ENCODE measurements around the gene GUCA2A. TPM values are rescaled to one million over a fixed set of nuclear protein-coding genes. Genes with fewer than 3 reads are reported as not detected.

The GUCA2A gene
- polyA plus RNA-seq, 3 donors, result not detected

- peaks cover 62 to 68% of the 10 kb centered on the region in 2 donors for H3K36me3 Mint-ChIP-seq
- peak overlapping the region in 1 of 7 donors; percentile 30 for H3K27ac Mint-ChIP-seq
- no peak for TF ChIP-seq CTCF (IDR thresholded peaks at IDR 0.05)
- H3K4me3 ChIP-seq (replicated peaks in 1 of 3; ENCODE audit: low read depth in 2 of 3, low read length in 3 of 3), result no peak overlapping the region
- WGBS (ENCODE audit: insufficient coverage), result 80% methylated on average over 1 of the region's 4 CpGs
- no peak overlapping the region for H3K4me3 Mint-ChIP-seq
- intact Hi-C loops (cut with micrococcal nuclease), result no loop called here
- no peaks in the 10 kb centered on the region for H3K27me3 Mint-ChIP-seq (ENCODE audit: low read depth in 3 of 3)
- H4K20me1 ChIP-seq (ENCODE audit: insufficient read depth, low read length), result no peaks in the 10 kb centered on the region
- H3K27me3 ChIP-seq (ENCODE audit: control insufficient read depth in 2 of 2, insufficient read depth in 2 of 2, low read length in 2 of 2), result no peaks in the 10 kb centered on the region
- peak overlapping the region in 1 of 2 donors; percentile 39 for H3K27ac ChIP-seq (ENCODE audit: low read depth in 1 of 2, low read length in 2 of 2)
- no peak for DNase-seq
- H3K9me3 ChIP-seq (replicated peaks in 1 of 2; ENCODE audit: control insufficient read depth in 1 of 2, insufficient read depth in 1 of 2, low read length in 2 of 2), result no peaks in the 10 kb centered on the region
- no peaks in the 10 kb centered on the region for H3K4me1 ChIP-seq (ENCODE audit: control insufficient read depth in 1 of 2, insufficient read depth in 2 of 2, low read length in 2 of 2)
- H2AFZ ChIP-seq (ENCODE audit: insufficient read depth, low read depth, low read length, poor library complexity, severe bottlenecking), result no peak overlapping the region
- peaks cover 56 to 87% of the 10 kb centered on the region in 2 donors for H3K36me3 ChIP-seq (replicated peaks in 1 of 2; ENCODE audit: control insufficient read depth in 1 of 2, insufficient read depth in 2 of 2, low read length in 2 of 2)
- no peaks in the 10 kb centered on the region for H3K79me2 ChIP-seq (ENCODE audit: insufficient read depth, low read length)
- H3K4me2 ChIP-seq (replicated peaks; ENCODE audit: extremely low read depth, low read length, poor library complexity, severe bottlenecking), result no peak overlapping the region
- no peak overlapping the region for H3K9ac ChIP-seq (ENCODE audit: insufficient read depth, low read length, poor library complexity, severe bottlenecking)
- no peaks in the 10 kb centered on the region for H3K4me1 Mint-ChIP-seq
- H3K9me3 Mint-ChIP-seq, result no peaks in the 10 kb centered on the region
Measured at GRCh38 chr1:42192106-42192505, 27.6 kb upstream of the GUCA2A start.

- Histone ChIP-seq H3K9ac (ENCODE audit: insufficient read depth, low read length, poor library complexity, severe bottlenecking) (no peak overlapping the region), H4K20me1 (ENCODE audit: insufficient read depth, low read length) (no peaks in the 10 kb centered on the region), H2AFZ (ENCODE audit: insufficient read depth, low read depth, low read length, poor library complexity, severe bottlenecking) (no peak overlapping the region), H3K4me2 (replicated peaks; ENCODE audit: extremely low read depth, low read length, poor library complexity, severe bottlenecking) (no peak overlapping the region), H3K4me1 (ENCODE audit: control insufficient read depth in 1 of 2, insufficient read depth in 2 of 2, low read length in 2 of 2) (no peaks in the 10 kb centered on the region), H3K36me3 (replicated peaks in 1 of 2; ENCODE audit: control insufficient read depth in 1 of 2, insufficient read depth in 2 of 2, low read length in 2 of 2) (peaks cover 55 to 87% of the 10 kb centered on the region in 2 donors), H3K27me3 (ENCODE audit: control insufficient read depth in 2 of 2, insufficient read depth in 2 of 2, low read length in 2 of 2) (no peaks in the 10 kb centered on the region), H3K4me3 (replicated peaks in 1 of 3; ENCODE audit: low read depth in 2 of 3, low read length in 3 of 3) (no peak overlapping the region), H3K27ac (ENCODE audit: low read depth in 1 of 2, low read length in 2 of 2) (no peak overlapping the region), H3K79me2 (ENCODE audit: insufficient read depth, low read length) (no peaks in the 10 kb centered on the region), H3K9me3 (replicated peaks in 1 of 2; ENCODE audit: control insufficient read depth in 1 of 2, insufficient read depth in 1 of 2, low read length in 2 of 2) (no peaks in the 10 kb centered on the region)
- Mint-ChIP-seq H3K27ac (no peak overlapping the region), H3K36me3 (peaks cover 62 to 68% of the 10 kb centered on the region in 2 donors), H3K4me3 (no peak overlapping the region), H3K4me1 (no peaks in the 10 kb centered on the region), H3K9me3 (no peaks in the 10 kb centered on the region), H3K27me3 (ENCODE audit: low read depth in 3 of 3) (no peaks in the 10 kb centered on the region)
- no peak for TF ChIP-seq CTCF (IDR thresholded peaks at IDR 0.05)
- WGBS (ENCODE audit: insufficient coverage), result 96% methylated on average over 8 of the region's 8 CpGs
- intact Hi-C loops (cut with micrococcal nuclease), result no loop called here
- DNase-seq, result no peak
Measured at GRCh38 chr1:42191319-42191718, 26.8 kb upstream of the GUCA2A start.
